ENCODE measurements around the gene ADGRA1. TPM values are rescaled to one million over a fixed set of nuclear protein-coding genes. Genes with fewer than 3 reads are reported as not detected.

The ADGRA1 gene
- total and polyA plus RNA-seq, 2 experiments from 2014 or later, result not detected

DNA sequence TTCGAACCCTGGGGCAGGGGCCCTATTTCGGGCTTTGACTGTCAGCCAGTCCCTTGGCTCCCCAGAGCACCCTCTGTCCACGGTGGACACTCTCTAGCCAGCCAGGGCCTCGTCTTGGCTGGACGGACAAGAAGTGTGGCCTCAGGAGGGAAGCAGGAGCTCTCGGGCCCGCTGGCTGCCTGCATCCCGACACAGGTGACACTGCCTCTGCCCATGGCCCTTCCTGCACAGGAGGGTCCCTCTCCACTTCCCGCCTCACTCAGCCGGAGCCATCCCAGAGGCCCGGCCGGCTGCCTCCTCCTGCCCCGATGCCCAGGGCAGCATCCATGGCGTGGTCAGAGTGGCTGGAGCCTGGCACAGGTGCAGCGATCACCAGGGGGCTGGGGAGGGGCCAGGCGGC lies 7.9 kb downstream of the ADGRA1 start:
- Histone ChIP-seq H3K9me2 (ENCODE audit: insufficient read depth) (no peaks in the 10 kb centered on the region), H3K79me2 (ENCODE audit: insufficient read depth) (no peaks in the 10 kb centered on the region), H3K36me3 (ENCODE audit: low read depth) (no peaks in the 10 kb centered on the region), H3K4me3 (no peak overlapping the region), H3K9me3 (ENCODE audit: low read depth) (no peaks in the 10 kb centered on the region), H3K27me3 (replicated peaks; ENCODE audit: insufficient read depth) (peaks cover 37% of the 10 kb centered on the region), H3F3A (ENCODE audit: insufficient read depth) (no peaks in the 10 kb centered on the region), H3K9ac (no peak overlapping the region), H3K27ac (no peak overlapping the region), H3K4me1 (ENCODE audit: insufficient read depth) (no peaks in the 10 kb centered on the region), H3K4me2 (ENCODE audit: unreplicated experiment) (no peak overlapping the region), H2AFZ (no peak overlapping the region), H4K20me1 (ENCODE audit: insufficient read depth) (no peaks in the 10 kb centered on the region)
- no peak for DNase-seq
- in situ Hi-C loops (cut with MboI), result no loop called here
- TF ChIP-seq EZH2 (IDR thresholded peaks at IDR 0.05; ENCODE audit: insufficient read depth, poor library complexity, severe bottlenecking) (no peak), EZH2phosphoT487 (IDR thresholded peaks at IDR 0.05; ENCODE audit: insufficient read depth, low read depth) (no peak)
- WGBS, 2 experiments (ENCODE audit: low coverage in 1 of 2, low lambda C conversion rate in 2 of 2, missing lambda C conversion rate in 2 of 2), result 61 to 66% methylated on average over 15 to 16 of the region's 16 CpGs

DNA sequence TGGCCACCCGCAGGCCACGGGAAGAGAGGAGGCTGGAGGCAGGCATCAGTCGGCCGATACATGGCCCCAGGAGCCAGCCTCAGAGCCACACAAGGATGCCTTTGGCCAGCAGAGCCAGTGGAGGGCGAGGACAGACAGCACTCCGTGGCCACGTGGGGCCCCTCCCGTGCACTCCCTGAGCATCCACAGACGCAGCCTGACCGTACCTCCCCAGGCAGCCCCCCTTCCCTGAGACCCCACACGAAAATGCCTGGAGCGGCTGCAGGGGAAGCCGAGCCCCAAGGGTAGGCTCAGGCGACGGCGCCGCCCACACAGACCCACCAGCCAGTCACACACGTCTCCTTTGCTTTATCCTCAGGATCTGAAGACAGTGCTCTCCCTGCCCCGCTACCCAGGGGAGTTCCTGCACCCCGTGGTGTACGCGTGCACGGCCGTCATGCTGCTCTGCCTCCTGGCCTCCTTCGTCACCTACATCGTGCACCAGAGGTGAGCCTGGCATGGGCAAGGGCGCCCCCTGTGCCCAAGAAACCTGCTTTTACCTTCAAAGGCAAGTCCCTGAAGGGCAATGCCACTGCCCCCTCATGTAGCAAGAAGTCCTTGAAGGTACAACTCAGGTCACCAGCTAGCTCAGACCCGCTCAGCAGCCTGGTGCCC lies 9.0 kb downstream of the ADGRA1 start:
- 15 to 16% methylated on average over 27 to 28 of the region's 28 CpGs for WGBS, 2 experiments (ENCODE audit: low coverage in 1 of 2, low lambda C conversion rate in 2 of 2, missing lambda C conversion rate in 2 of 2)
- H3K9ac ChIP-seq, result no peak overlapping the region
- H4K20me1 ChIP-seq (ENCODE audit: insufficient read depth), result no peaks in the 10 kb centered on the region
- in situ Hi-C loops (cut with MboI), result no loop called here
- no peaks in the 10 kb centered on the region for H3K9me2 ChIP-seq (ENCODE audit: insufficient read depth)
- H2AFZ ChIP-seq, result no peak overlapping the region
- H3K9me3 ChIP-seq (ENCODE audit: low read depth), result no peaks in the 10 kb centered on the region
- no peak overlapping the region for H3K4me3 ChIP-seq
- no peak for TF ChIP-seq EZH2phosphoT487 (IDR thresholded peaks at IDR 0.05; ENCODE audit: insufficient read depth, low read depth)
- TF ChIP-seq EZH2 (IDR thresholded peaks at IDR 0.05; ENCODE audit: insufficient read depth, poor library complexity, severe bottlenecking), result no peak
- H3K27me3 ChIP-seq (replicated peaks; ENCODE audit: insufficient read depth), result peaks cover 37% of the 10 kb centered on the region
- no peaks in the 10 kb centered on the region for H3F3A ChIP-seq (ENCODE audit: insufficient read depth)
- H3K4me1 ChIP-seq (ENCODE audit: insufficient read depth), result no peaks in the 10 kb centered on the region
- H3K36me3 ChIP-seq (ENCODE audit: low read depth), result no peaks in the 10 kb centered on the region
- no peak overlapping the region for H3K4me2 ChIP-seq (ENCODE audit: unreplicated experiment)
- no peak overlapping the region for H3K27ac ChIP-seq
- H3K79me2 ChIP-seq (ENCODE audit: insufficient read depth), result no peaks in the 10 kb centered on the region
- no peak for DNase-seq

DNA sequence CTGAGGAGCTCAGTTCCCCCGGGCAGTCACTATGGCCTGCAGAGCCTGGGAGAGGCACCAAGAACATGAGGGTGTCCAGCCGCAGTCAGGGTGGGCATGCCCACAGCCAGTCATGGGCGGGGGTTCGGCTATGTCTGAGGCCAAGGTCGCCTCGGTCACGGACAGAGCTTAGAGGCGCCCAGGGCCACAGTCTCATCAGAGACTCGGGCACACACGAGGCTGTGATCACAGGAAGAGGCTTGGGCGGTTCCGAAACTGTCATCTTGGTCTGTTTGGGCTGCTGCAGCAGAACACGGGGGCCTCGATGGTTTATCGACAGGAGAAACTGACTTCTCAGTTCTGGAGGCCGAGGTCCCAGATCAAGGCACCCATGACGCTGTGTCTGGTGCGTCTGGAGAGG lies 9.7 kb downstream of the ADGRA1 start:
- no peaks in the 10 kb centered on the region for H3F3A ChIP-seq (ENCODE audit: insufficient read depth)
- H3K9me3 ChIP-seq (ENCODE audit: low read depth), result no peaks in the 10 kb centered on the region
- in situ Hi-C loops (cut with MboI), result no loop called here
- H4K20me1 ChIP-seq (ENCODE audit: insufficient read depth), result no peaks in the 10 kb centered on the region
- 59 to 64% methylated on average over 17 to 18 of the region's 18 CpGs for WGBS, 2 experiments (ENCODE audit: low coverage in 1 of 2, low lambda C conversion rate in 2 of 2, missing lambda C conversion rate in 2 of 2)
- H3K36me3 ChIP-seq (ENCODE audit: low read depth), result no peaks in the 10 kb centered on the region
- no peak for TF ChIP-seq EZH2 (IDR thresholded peaks at IDR 0.05; ENCODE audit: insufficient read depth, poor library complexity, severe bottlenecking)
- TF ChIP-seq EZH2phosphoT487 (IDR thresholded peaks at IDR 0.05; ENCODE audit: insufficient read depth, low read depth), result no peak
- H2AFZ ChIP-seq, result no peak overlapping the region
- no peak overlapping the region for H3K4me2 ChIP-seq (ENCODE audit: unreplicated experiment)
- no peaks in the 10 kb centered on the region for H3K79me2 ChIP-seq (ENCODE audit: insufficient read depth)
- H3K4me1 ChIP-seq (ENCODE audit: insufficient read depth), result no peaks in the 10 kb centered on the region
- H3K4me3 ChIP-seq, result no peak overlapping the region
- peaks cover 30% of the 10 kb centered on the region for H3K27me3 ChIP-seq (replicated peaks; ENCODE audit: insufficient read depth)
- H3K9me2 ChIP-seq (ENCODE audit: insufficient read depth), result no peaks in the 10 kb centered on the region
- no peak for DNase-seq
- H3K9ac ChIP-seq, result no peak overlapping the region
- no peak overlapping the region for H3K27ac ChIP-seq

DNA sequence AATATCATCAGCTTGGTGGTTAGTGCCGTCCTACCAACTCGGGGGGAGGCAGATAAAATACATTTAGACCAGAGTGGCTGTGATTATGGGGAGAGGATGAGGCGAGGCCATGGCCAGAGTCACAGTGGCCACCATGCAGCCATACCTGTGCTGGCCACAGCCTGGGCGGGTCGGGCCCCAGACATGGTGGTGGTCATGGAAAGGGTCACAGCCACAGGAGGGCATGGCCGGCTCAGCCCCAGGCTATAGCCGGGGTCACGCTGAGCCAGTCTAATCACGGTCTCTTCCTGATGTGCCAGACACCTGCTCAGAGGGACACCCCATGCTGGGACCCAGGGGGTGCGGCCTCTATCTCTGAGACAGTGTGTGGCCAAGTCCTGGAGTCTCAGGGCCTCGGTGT lies 10.2 kb downstream of the ADGRA1 start:
- no peak for DNase-seq
- Histone ChIP-seq H3K9ac (no peak overlapping the region), H2AFZ (no peak overlapping the region), H3K4me1 (ENCODE audit: insufficient read depth) (no peaks in the 10 kb centered on the region), H3K27ac (no peak overlapping the region), H3K36me3 (ENCODE audit: low read depth) (no peaks in the 10 kb centered on the region), H3K4me2 (ENCODE audit: unreplicated experiment) (no peak overlapping the region), H3K9me2 (ENCODE audit: insufficient read depth) (no peaks in the 10 kb centered on the region), H3K4me3 (no peak overlapping the region), H4K20me1 (ENCODE audit: insufficient read depth) (no peaks in the 10 kb centered on the region), H3K79me2 (ENCODE audit: insufficient read depth) (no peaks in the 10 kb centered on the region), H3K27me3 (replicated peaks; ENCODE audit: insufficient read depth) (peaks cover 28% of the 10 kb centered on the region), H3K9me3 (ENCODE audit: low read depth) (no peaks in the 10 kb centered on the region), H3F3A (ENCODE audit: insufficient read depth) (no peaks in the 10 kb centered on the region)
- WGBS, 2 experiments (ENCODE audit: low coverage in 1 of 2, low lambda C conversion rate in 2 of 2, missing lambda C conversion rate in 2 of 2), result 55 to 60% methylated on average over 9 to 11 of the region's 11 CpGs
- in situ Hi-C loops (cut with MboI), result no loop called here
- TF ChIP-seq EZH2 (IDR thresholded peaks at IDR 0.05; ENCODE audit: insufficient read depth, poor library complexity, severe bottlenecking) (no peak), EZH2phosphoT487 (IDR thresholded peaks at IDR 0.05; ENCODE audit: insufficient read depth, low read depth) (no peak)
